Liver (tissue), 9 donors: ENCODE measurements around the gene CD7. TPM values are rescaled to one million over a fixed set of nuclear protein-coding genes. Genes with fewer than 3 reads are reported as not detected.

Experiments used
- DNase-seq: peaks from one replicate; pipeline ENCODE4 v3.0.0-alpha.2; 2017; ENCODE audit warnings: low spot score
- H3K27ac ChIP-seq, 2 donors: one replicate each; pipeline ENCODE4 v1.7.0; 2013; ENCODE audit warnings: inconsistent platforms in 2 of 2, low read length in 2 of 2, control low read depth in 1 of 2, low read depth in 1 of 2, mild to moderate bottlenecking in 1 of 2
- H3K27me3 ChIP-seq, 4 donors: one replicate each; pipeline versions ENCODE4 v1.6.1 to v1.7.0; 2013; ENCODE audit warnings: low read length in 3 of 4, inconsistent platforms in 1 of 4, mild to moderate bottlenecking in 1 of 4, moderate library complexity in 1 of 4; ENCODE audit not compliant: control insufficient read depth in 4 of 4, insufficient read depth in 4 of 4
- H3K36me3 ChIP-seq, 4 donors: one replicate each; pipeline versions ENCODE4 v1.6.1 to v1.7.0; 2013; ENCODE audit warnings: low read length in 3 of 4, mild to moderate bottlenecking in 3 of 4, low read depth in 1 of 4, moderate library complexity in 1 of 4; ENCODE audit not compliant: control insufficient read depth in 4 of 4, insufficient read depth in 3 of 4
- H3K4me1 ChIP-seq, 4 donors: one replicate each; pipeline versions ENCODE4 v1.6.1 to v1.7.0; 2013; ENCODE audit warnings: low read length in 3 of 4, mild to moderate bottlenecking in 3 of 4, moderate library complexity in 1 of 4; ENCODE audit not compliant: control insufficient read depth in 4 of 4, insufficient read depth in 4 of 4
- H3K4me3 ChIP-seq, 3 donors: one replicate each; pipeline versions ENCODE4 v1.6.1 to v1.7.0; 2013; ENCODE audit warnings: low read length in 3 of 3, control low read depth in 1 of 3, low read depth in 1 of 3, mild to moderate bottlenecking in 1 of 3
- H3K9ac ChIP-seq, 2 donors: one replicate each; pipeline ENCODE4 v1.7.0; 2013; ENCODE audit warnings: low read length in 2 of 2, mild to moderate bottlenecking in 2 of 2, moderate library complexity in 2 of 2, control low read depth in 1 of 2, low read depth in 1 of 2
- H3K9me3 ChIP-seq, 4 donors: one replicate each; pipeline versions ENCODE4 v1.6.1 to v1.7.0; 2013; ENCODE audit warnings: low read length in 3 of 4; ENCODE audit not compliant: control insufficient read depth in 4 of 4
- CTCF ChIP-seq: fragments of 150-350 bp; IDR thresholded peaks from 2 replicates; pipeline ENCODE4 v1.5.1; 2017; ENCODE audit warnings: improper control_type of control experiment, low read depth, low read length; ENCODE audit not compliant: missing input control
- EGR1 ChIP-seq, 2 donors: IDR thresholded peaks; 2 replicates each; pipeline ENCODE4 v1.6.1; 2016 to 2018; ENCODE audit warnings: antibody characterized with exemption in 2 of 2, low read depth in 2 of 2
- FOXA1 ChIP-seq: IDR thresholded peaks from 2 replicates; pipeline ENCODE4 v1.6.1; 2016; ENCODE audit warnings: antibody characterized with exemption
- FOXA2 ChIP-seq: IDR thresholded peaks from 2 replicates; pipeline ENCODE4 v1.6.1; 2016; ENCODE audit warnings: antibody characterized with exemption
- GABPA ChIP-seq, 2 donors: IDR thresholded peaks in 1 of 2; conservative IDR thresholded peaks in 1 of 2; 2 replicates each; pipeline ENCODE4 v1.6.1; 2016; ENCODE audit warnings: antibody characterized with exemption in 2 of 2, mild to moderate bottlenecking in 1 of 2, moderate library complexity in 1 of 2
- HNF4A ChIP-seq, 2 donors: conservative IDR thresholded peaks; 2 replicates each; pipeline ENCODE4 v1.6.1; 2016; ENCODE audit warnings: antibody characterized with exemption in 2 of 2, mild to moderate bottlenecking in 2 of 2
- HNF4G ChIP-seq: IDR thresholded peaks from 2 replicates; pipeline ENCODE4 v1.6.1; 2016; ENCODE audit warnings: antibody characterized with exemption
- JUND ChIP-seq, 2 donors: IDR thresholded peaks; 2 replicates each; pipeline ENCODE4 v1.6.1; 2016; ENCODE audit warnings: antibody characterized with exemption in 2 of 2
- MAX ChIP-seq: IDR thresholded peaks from 2 replicates; pipeline ENCODE4 v1.6.1; 2016; ENCODE audit warnings: antibody characterized with exemption
- NR2F2 ChIP-seq: IDR thresholded peaks from 2 replicates; pipeline ENCODE4 v1.6.1; 2016; ENCODE audit warnings: antibody characterized with exemption
- RAD21 ChIP-seq, 2 donors: IDR thresholded peaks; 2 replicates each; pipeline ENCODE4 v1.6.1; 2016; ENCODE audit warnings: antibody characterized with exemption in 2 of 2, mild to moderate bottlenecking in 2 of 2
- REST ChIP-seq: IDR thresholded peaks from 2 replicates; pipeline ENCODE4 v1.6.1; 2016; ENCODE audit warnings: antibody characterized with exemption, mild to moderate bottlenecking
- RXRA ChIP-seq, 2 donors: IDR thresholded peaks; 2 replicates each; pipeline ENCODE4 v1.6.1; 2017 to 2018; ENCODE audit warnings: antibody characterized with exemption in 2 of 2, mild to moderate bottlenecking in 1 of 2
- SP1 ChIP-seq: IDR thresholded peaks from 2 replicates; pipeline ENCODE4 v1.6.1; 2018; ENCODE audit warnings: antibody characterized with exemption, mild to moderate bottlenecking
- TAF1 ChIP-seq: conservative IDR thresholded peaks from 2 replicates; pipeline ENCODE4 v1.6.1; 2016; ENCODE audit warnings: antibody characterized with exemption, mild to moderate bottlenecking
- YY1 ChIP-seq: IDR thresholded peaks from 2 replicates; pipeline ENCODE4 v1.6.1; 2016; ENCODE audit warnings: antibody characterized with exemption, mild to moderate bottlenecking
- ZBTB33 ChIP-seq: IDR thresholded peaks from 2 replicates; pipeline ENCODE4 v1.6.1; 2016; ENCODE audit warnings: antibody characterized with exemption
- WGBS: extraction: QIAGEN DNeasy Blood & Tissue Kit; methylation state at CpG from one replicate; pipeline ENCODE4 v1.1.7; 2013; 5-methylcytosine and 5-hydroxymethylcytosine counted together
- polyA plus RNA-seq, 2 donors: library from polyadenylated mRNA; stranded (reverse) in 1 of 2; unstranded in 1 of 2; fragments of 200-250 nt in 1 of 2; fragments of >200 nt in 1 of 2; fragmentation: Nextera tagmentation in 1 of 2; extraction: Ambion mirVana in 1 of 2; gene quantifications; one replicate each; pipeline versions ENCODE4 v1.2.1 to v1.2.3, GENCODE V29; 2013 to 2015
- total RNA-seq, 2 donors: library from RNA; depleted of rRNA; stranded (reverse); fragments of >200 nt; gene quantifications; one replicate each; pipeline ENCODE4 v1.2.3, GENCODE V29; 2014
- donor health status: healthy.
- donor health status: healthy.
- donor health status: healthy.
- donor health status: healthy.
- donor health status: healthy.

CD7 gene
- total and polyA plus RNA-seq, 4 donors: 1.0 to 1.5 (median 1.4) TPM

GRCh38 chr17:82294064-82294773 lies 23.2 kb downstream of the CD7 start:
- WGBS: 85% methylated on average over 15 of the region's 15 CpGs
- no peaks in the 10 kb centered on the region for H3K36me3 ChIP-seq
- peak overlapping the region; percentile 75 to 78 for H3K27ac ChIP-seq
- H3K9me3 ChIP-seq: no peaks in the 10 kb centered on the region
- no peak overlapping the region for H3K9ac ChIP-seq
- no peak overlapping the region for H3K4me3 ChIP-seq
- H3K27me3 ChIP-seq: no peaks in the 10 kb centered on the region
- H3K4me1 ChIP-seq: peaks cover 6 to 46% (median 32%) of the 10 kb centered on the region in 4 donors
- DNase-seq: no peak
- TF ChIP-seq EGR1 (IDR thresholded peaks at IDR 0.05; ENCODE audit: low read depth in 2 of 2): no peak
- no peak for TF ChIP-seq FOXA2
- no peak for TF ChIP-seq NR2F2
- no peak for TF ChIP-seq FOXA1
- TF ChIP-seq HNF4A (conservative IDR thresholded peaks at IDR 0.05): no peak
- no peak for TF ChIP-seq JUND (IDR thresholded peaks at IDR 0.05)
- no peak for TF ChIP-seq HNF4G
- no peak for TF ChIP-seq MAX
- TF ChIP-seq ZBTB33: no peak
- no peak for TF ChIP-seq RAD21 (IDR thresholded peaks at IDR 0.05)
- no peak for TF ChIP-seq REST
- no peak for TF ChIP-seq GABPA (IDR thresholded peaks at IDR 0.05 in 1 of 2, conservative IDR thresholded peaks at IDR 0.05 in 1 of 2)

GRCh38 chr17:82292251-82293154 lies 24.9 kb downstream of the CD7 start:
- Histone ChIP-seq H3K27me3 (no peaks in the 10 kb centered on the region), H3K4me1 (peaks cover 4 to 36% (median 26%) of the 10 kb centered on the region in 4 donors), H3K9ac (peak overlapping the region; percentile 60 to 98), H3K36me3 (no peaks in the 10 kb centered on the region), H3K4me3 (peak overlapping the region; percentile 68 to 97 (median 82)), H3K27ac (peak overlapping the region; percentile 94 to 99), H3K9me3 (no peaks in the 10 kb centered on the region)
- peak; percentile 91 for DNase-seq
- WGBS: 4% methylated on average over 86 of the region's 86 CpGs
- TF ChIP-seq GABPA (IDR thresholded peaks at IDR 0.05 in 1 of 2, conservative IDR thresholded peaks at IDR 0.05 in 1 of 2) (peak in 1 of 2 donors; percentile 81), CTCF (no peak), NR2F2 (peak; percentile 16), FOXA2 (no peak), YY1 (peak; percentile 96), HNF4G (no peak), FOXA1 (no peak), SP1 (peak; percentile 85), HNF4A (conservative IDR thresholded peaks at IDR 0.05) (no peak), RAD21 (IDR thresholded peaks at IDR 0.05) (peak in 1 of 2 donors; percentile 11), ZBTB33 (no peak), RXRA (IDR thresholded peaks at IDR 0.05) (peak; percentile 29 to 50), EGR1 (IDR thresholded peaks at IDR 0.05; ENCODE audit: low read depth in 2 of 2) (peak in 1 of 2 donors; percentile 28), TAF1 (no peak)
